Measurements from ENCODE around the gene GREM1.

The GREM1 gene

GRCh38 chr15:32730677-32731654 is 13.2 kb downstream of the GREM1 start:
- FAIRE-seq (no peak), DNase-seq (ENCODE audit: low spot score) (peak; percentile 47)

DNA sequence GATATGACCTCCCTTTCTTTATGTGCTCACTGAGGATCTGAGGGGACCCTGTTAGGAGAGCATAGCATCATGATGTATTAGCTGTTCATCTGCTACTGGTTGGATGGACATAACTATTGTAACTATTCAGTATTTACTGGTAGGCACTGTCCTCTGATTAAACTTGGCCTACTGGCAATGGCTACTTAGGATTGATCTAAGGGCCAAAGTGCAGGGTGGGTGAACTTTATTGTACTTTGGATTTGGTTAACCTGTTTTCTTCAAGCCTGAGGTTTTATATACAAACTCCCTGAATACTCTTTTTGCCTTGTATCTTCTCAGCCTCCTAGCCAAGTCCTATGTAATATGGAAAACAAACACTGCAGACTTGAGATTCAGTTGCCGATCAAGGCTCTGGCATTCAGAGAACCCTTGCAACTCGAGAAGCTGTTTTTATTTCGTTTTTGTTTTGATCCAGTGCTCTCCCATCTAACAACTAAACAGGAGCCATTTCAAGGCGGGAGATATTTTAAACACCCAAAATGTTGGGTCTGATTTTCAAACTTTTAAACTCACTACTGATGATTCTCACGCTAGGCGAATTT is 14.9 kb downstream of the GREM1 start:
- DNase-seq (ENCODE audit: low spot score), result no peak
- no peak for FAIRE-seq

GRCh38 chr15:32733281-32733680 is 15.5 kb downstream of the GREM1 start:
- FAIRE-seq, result no peak

GRCh38 chr15:32735989-32736700 is 18.3 kb downstream of the GREM1 start:
- DNase-seq (ENCODE audit: low spot score), result no peak
- FAIRE-seq, result no peak

More at GRCh38 chr15:32733281-32733680, 15.5 kb downstream of the GREM1 start:
- DNase-seq (ENCODE audit: low spot score), result no peak

DNA sequence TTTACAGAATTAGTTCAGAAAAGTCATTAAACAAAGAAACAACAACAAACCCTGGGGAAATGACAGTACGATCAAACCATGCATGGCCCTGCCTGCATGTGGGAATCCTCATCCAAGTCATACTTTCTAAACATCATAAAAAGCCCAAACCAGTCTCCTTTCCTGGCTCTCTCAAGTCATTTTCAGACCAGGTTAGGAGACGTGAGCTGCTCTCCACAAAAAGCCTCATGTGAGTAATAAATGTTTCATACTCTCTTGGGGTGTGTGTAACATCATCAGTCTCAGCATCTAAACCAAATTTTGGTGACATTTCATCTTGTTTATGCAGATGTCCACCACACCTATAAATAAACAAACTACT is 18.9 kb downstream of the GREM1 start:
- DNase-seq (ENCODE audit: low spot score), result no peak
- FAIRE-seq, result no peak

DNA sequence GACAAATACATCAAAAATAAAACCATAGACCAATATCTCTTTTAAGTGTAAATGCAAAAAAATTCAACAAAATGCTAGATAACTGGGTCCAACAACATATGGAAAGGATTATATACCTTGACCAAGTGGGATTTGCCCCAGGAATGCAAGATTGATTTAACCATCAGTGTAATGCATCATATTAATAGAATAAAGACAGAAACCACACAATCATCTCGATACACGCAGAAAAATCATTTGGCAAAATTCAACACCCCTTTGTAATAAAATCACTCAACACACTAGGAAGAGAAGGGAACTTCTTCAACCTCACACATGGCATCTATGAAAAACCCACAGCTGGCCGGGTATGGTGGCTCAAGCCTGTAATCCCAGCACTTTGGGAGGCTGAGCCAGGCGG is 19.5 kb downstream of the GREM1 start:
- DNase-seq (ENCODE audit: low spot score), result no peak
- FAIRE-seq, result no peak

- FAIRE-seq (no peak), DNase-seq (ENCODE audit: low spot score) (no peak)
Measured at GRCh38 chr15:32738666-32739065, 20.9 kb downstream of the GREM1 start.

DNA sequence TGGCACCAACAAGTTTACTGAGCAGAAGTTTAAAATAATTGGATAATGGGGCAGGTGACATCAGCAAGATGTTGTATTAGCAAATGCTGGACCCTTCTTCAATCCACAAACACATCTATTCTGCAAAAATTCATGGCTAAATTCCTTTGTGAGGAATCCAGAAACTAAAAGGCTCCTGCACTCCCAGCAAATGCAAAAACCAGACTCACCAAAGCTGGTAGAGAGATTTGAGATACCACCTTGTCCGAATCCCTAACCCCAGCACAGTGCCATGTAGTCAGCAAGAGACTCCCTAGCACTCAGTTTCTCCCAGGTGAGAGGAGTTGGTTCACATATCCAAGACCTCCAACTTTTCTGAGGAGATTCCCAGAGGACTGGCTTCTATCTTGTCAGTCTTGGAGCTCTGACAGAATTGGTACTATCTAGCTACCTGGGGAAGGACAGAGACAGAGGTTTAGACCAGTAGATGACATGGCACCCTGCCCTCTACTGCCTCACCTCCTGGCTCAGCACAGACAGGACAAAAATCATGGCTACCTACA is 21.8 kb downstream of the GREM1 start:
- DNase-seq (ENCODE audit: low spot score) (no peak), FAIRE-seq (no peak)

DNA sequence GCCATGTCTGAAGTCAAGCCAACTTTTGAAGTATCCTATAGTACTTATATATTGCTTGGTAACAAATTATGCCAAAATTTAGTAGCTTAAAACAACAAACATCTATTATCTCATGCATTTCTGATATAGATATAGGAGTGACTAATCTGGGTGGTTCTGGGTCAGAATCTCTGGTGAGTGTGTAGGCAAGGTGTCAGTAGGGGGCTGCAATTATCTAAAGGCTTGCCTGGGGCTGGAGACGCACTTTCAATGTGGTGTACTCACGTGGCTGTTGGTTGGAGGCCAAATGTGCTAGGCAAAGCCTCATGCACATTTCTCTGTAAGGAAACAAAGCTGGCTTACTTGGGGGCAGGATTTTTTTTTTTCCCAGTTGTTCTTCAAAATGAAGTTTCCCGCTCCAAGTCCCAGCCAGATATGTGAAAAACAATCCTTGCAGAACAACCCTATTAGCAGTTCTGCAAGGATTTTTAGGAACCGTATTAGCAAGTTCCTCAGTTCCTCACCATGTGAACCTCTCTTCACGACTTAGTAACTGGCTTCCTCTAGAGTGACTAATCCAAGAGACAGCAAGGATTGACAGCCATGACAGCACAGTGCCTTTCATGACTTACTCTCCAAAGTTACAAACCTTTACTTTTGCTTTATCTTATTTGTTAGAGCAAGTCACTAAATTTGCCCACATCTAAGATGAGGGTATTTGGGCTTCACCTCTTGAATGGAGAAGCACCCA is 25.8 kb downstream of the GREM1 start:
- no peak for DNase-seq (ENCODE audit: low spot score)
- no peak for FAIRE-seq

DNA sequence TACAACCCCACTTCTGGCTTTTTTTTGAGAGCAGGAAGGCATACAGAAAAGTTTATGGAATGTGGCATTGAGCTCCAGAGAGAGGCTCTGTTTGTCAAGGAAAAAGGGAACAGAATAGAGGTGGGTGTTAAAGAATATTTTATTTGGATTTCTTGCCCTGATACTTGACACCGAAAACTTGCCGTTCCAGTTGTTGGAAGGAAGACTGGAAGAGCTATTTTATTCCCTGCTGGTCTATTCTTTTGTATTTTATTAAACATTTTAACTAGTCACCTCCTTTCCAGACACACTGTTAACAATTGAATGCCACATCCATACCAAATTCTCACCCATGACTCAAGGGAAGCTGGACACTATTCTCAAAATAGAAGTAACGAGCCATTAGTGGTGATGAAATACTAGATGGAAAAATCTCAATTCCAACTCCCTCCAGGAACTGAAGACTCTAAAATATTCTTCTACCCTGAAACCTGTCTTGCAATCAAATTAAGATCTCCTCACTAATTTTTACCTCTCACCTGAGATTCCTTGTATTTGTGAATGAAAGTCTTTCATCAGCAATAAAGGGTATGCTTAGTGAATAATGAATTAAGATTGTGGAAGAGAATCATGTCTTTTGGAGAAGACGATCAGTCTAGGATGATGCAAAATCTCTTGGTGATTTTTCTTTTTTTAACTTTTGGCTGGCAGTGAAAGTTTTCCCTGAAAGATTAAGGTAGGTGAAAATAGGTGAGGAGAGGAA is 28.5 kb downstream of the GREM1 start:
- no peak for FAIRE-seq
- DNase-seq (ENCODE audit: low spot score), result no peak

DNA sequence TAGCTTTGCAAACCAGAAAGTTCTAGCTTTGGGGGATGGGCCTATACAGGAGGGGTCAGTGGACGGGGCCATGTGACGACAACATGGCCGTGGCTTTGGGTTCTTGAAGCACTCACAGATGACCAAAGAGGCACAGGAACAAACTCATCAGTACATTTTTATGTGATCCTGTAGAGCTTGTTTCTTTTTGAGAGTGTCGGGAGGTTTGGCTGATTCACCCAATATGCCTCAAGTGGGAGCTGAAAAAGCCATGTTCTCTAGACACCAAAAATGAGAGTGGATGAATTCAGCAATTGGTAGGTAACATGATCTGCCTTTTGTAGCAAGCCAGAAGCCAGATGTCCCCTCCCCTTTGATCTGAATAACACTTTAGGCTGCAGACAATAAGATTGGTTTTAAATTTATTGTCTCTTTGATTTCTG is 30.1 kb downstream of the GREM1 start:
- DNase-seq (ENCODE audit: low spot score) (no peak), FAIRE-seq (no peak)

- FAIRE-seq, result no peak
- DNase-seq (ENCODE audit: low spot score), result no peak
Measured at GRCh38 chr15:32750979-32751378, 33.2 kb downstream of the GREM1 start.

DNA sequence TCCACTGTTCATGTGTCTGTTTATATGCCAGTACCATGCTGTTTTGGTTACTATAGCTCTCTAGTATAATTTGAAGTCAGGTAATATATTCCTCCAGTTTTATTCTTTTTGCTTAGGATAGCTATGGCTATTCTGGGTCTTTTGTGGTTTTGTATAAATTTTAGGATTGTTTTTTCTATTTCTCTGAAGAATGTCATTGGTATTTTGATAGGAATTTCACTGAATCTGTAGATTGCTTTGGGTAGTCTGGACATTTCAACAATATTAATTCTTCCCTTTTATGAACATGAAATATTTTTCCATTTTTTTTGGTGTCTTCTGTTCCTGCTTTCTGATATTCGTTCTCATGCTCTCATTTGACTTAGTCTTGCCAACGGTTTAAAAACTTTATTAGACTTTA is 39.6 kb downstream of the GREM1 start:
- FAIRE-seq (no peak), DNase-seq (ENCODE audit: low spot score) (no peak)

DNA sequence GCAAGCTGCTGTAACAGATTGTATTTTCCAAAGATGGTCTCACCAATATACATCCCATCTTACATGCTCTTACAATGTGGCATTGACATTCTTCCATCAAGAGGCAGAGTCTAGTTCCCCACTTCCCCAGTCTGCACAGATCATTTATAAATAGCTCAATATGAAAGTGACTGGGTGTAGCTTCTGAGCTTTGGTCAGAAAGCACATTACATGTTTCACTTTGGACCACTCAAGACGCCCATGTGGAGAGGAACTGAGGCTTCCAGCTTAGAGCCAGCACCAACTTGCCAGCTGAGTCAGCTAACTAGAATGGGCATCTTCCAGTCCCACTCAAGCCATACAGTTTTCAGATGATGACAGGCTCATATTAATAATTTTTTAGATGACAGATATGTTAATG is 45.5 kb downstream of the GREM1 start:
- FAIRE-seq (no peak), DNase-seq (ENCODE audit: low spot score) (no peak)

DNA sequence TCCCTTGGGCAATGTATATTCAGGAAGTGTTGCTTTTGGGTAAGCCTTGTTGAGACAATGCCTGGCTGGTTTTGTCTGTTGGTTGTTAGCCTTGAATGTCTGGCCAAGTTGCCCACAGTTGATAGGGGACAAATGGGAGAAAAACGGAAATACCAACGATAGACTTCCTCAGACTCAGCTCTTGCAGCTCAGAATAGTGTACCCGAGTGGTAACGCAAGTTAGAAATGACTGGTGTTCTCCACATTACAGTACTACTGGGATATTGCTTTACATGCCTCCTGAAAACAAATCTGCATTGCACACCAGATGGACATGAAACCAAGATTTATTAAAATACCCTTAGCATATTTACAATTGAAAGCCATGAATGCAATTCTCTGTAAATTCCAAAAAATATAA is 47.4 kb downstream of the GREM1 start:
- DNase-seq (ENCODE audit: low spot score), result no peak
- no peak for FAIRE-seq

- FAIRE-seq (no peak), DNase-seq (ENCODE audit: low spot score) (no peak)
Measured at GRCh38 chr15:32766101-32766500, 48.3 kb downstream of the GREM1 start.

GRCh38 chr15:32767236-32767635 is 49.4 kb downstream of the GREM1 start:
- no peak for DNase-seq (ENCODE audit: low spot score)
- FAIRE-seq, result no peak

GRCh38 chr15:32774022-32774421 is 56.2 kb downstream of the GREM1 start:
- FAIRE-seq (peak; percentile 95), DNase-seq (ENCODE audit: low spot score) (peak; percentile 95)

- FAIRE-seq, result no peak
- DNase-seq (ENCODE audit: low spot score), result no peak
Measured at GRCh38 chr15:32775103-32775502, 57.3 kb downstream of the GREM1 start.

DNA sequence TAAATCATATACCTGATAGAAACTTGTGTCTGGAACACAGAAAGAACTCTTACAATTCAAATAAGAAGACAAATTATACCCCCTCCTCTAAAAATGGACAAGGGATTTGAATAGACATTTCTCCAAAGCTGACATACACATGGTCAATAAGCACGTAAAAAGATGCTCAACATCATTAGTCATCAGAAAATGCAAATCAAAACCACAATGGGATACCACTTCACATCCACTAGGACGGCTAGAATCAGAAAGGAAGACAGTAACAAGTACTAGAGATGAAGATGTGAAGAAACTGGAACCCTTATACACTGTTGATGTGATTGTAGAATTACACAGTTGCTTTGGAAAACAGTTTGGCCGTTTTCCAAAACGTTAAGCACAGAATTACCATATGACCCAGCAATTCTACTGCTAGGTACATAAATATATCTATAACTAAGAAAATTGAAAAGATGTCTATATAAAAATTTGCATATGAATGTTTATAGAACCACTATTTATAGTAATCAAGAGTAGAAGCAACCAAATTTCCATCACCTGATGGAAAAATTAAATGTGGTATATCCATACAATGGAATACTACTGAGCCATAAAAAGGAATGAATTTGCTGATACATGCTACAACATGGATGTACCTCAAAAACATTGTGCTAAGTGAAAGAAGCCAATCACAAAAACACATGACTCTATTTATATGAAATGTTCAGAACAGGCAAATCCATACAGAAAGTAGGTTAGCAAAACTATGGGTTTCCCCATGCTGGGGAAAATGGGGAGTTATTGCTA is 60.8 kb downstream of the GREM1 start:
- no peak for FAIRE-seq
- DNase-seq (ENCODE audit: low spot score), result peak; percentile 35
